HG03066 (cell line): ENCODE measurements around the gene ELAC1.
"Not testable (repeated sequence)": the region's sequence is repeated elsewhere in the genome, so short reads cannot be mapped to it uniquely, and the experiment has no call there.

Experiments used
- ATAC-seq: cut with Tn5 transposase; IDR thresholded peaks from one replicate; pipeline ENCODE4 v1.9.1; 2021; ENCODE audit warnings: low read depth; ENCODE audit not compliant: unreplicated experiment

Gene ELAC1

DNA sequence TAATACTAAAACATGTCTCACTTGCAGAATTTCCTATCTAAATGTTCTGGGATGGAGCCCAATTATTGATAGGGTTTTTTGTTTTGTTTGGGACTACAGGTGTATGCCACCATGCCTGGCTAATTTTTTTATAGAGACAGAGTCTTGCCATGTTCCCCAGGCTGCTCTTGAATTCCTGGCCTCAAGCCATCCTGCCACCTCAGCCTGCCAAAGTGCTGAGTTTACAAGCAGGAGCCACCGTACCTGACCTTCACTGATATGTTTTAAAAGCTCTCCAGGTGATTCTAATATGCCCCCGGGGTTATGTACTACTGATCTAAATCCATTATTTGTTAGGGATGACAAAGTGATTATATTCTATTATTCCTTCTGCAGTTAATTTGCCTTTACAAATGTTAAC lies 2.2 kb downstream of the ELAC1 start:
- no peak for ATAC-seq

DNA sequence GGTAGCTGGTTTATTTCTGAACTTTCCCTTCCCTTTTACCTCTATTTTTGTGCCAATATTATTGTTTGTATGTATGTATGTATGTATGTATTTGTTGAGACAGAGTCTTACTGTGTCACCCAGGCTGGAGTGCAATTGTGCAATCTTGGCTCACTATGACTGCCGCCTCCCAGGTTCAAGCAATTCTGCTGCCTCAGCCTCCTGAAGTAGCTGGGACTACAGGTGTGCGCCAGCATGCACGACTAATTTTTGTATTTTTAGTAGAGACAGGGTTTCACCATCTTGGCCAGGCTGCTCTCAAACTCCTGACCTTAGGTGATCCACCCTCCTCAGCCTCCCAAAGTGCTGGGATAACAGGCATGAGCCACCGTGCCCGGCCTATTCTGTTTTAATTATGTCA lies 4.6 kb downstream of the ELAC1 start:
- ATAC-seq, result not testable (repeated sequence)

DNA sequence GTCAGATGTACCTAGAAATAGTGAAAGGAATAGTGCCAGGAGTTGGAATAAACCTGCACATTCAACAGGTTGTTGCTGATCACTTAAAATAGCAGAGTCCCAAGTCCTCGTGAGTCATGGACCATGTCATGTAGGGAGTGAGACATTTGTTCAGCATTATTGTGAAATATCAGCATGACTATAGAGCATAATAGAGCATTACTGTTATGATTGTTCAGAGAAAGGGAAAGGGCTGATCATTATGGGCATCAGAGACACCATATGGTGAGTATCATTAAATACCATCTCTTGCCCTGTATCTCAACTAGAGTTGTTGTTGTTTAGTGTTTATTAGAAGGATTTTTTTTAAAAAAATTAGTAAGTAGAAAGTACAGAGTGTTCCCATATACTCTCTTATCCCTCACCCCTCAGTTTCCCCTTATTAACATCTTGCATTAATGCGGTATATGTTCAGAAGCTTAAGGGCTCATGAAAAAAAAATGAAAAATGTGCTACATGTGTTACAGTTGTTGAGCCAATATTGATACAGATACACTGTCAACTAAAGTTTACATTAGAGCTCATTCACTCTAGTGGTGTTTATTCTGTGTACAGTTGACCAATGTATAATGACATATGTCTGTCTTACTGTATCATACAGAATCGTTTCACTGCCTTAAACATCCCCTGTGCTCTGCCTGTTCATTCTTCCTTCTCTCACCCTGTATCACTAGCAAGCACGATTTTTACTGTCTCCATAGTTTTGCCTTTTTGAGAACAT lies 5.7 kb downstream of the ELAC1 start:
- no peak for ATAC-seq

DNA sequence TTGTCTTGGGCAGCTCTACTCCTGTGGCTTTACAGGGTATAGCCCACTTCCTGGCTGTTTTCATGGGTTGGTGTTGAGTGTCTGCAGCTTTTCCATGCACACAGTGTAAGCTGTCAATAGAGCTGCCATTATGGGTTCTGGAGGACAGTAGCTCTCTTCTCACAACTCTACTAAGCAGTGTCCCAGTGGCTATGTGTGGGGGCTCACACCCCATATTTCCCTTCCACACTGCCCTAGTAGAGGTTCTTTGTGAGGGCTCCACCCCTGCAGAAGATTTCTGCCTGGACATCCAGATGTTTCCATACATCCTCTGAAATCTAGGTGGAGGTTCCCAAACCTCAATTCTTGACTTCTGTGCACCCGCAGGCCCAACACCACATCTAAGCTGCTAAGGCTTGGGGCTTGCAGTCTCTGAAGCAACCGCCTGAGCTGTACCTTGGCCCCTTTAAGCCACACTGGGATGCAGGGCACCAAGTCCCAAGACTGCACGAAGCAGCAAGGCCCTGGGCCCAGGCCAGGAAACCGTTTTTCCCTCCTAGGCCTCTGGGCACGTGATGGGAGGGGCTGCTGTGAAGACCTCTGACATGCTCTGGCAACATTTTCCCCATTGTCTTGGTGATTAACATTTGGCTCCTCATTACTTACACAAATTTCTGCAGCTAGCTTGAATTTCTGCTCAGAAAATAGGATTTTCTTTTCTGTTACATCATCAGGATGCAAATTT lies 9.4 kb downstream of the ELAC1 start:
- ATAC-seq, result no peak

DNA sequence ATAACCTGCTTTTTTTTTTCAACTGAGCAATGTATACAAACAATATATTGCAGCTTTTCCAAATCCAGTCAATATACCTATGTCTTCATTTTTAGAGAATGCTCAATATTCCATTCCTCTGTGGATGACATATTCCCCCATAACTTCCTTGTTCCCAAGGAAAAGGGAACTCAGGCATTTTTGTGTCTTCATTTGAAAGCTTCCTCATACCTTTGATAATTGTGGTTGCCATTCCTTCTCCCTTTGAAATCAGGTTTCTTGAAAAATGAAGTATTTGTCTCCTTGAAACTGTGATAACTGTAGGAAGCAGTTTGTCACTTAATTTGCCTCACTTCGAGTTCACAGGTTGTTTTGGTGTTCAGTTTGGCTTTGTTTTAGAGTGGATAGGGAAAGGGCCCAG lies 13.5 kb downstream of the ELAC1 start:
- no peak for ATAC-seq

DNA sequence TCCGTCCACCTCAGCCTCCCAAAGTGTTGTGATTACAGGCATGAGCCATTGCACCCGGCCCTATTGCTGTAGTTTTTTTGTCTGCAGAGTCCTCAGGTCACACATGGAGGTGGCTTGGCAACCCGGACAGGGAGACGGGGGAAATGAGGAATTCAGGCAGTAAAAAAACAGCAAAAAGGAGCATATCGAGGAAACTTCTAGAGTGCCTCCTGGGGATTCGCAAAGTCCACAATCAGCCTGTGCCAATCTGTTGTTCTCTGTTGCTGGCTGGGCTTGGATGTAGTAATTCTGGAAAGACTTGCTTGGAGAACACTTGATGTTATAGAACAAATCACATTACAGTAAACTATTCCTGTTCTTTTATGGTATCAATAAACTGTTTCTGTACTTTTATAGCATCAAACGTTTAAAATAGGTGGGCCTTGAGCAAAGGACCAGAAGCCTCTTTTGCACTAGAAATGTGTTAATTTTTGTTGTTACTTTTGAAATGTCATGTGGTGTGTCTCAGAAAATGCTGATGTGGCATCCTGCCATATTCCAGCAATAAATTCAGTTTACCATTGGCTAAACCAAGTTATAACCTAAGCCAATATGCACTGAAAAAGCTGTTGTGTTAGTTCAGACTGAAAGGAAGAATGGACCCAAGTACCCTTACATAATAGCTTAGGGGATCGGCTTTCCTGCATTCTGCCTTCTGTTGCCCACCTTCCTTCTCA lies 14.4 kb downstream of the ELAC1 start:
- ATAC-seq, result no peak

DNA sequence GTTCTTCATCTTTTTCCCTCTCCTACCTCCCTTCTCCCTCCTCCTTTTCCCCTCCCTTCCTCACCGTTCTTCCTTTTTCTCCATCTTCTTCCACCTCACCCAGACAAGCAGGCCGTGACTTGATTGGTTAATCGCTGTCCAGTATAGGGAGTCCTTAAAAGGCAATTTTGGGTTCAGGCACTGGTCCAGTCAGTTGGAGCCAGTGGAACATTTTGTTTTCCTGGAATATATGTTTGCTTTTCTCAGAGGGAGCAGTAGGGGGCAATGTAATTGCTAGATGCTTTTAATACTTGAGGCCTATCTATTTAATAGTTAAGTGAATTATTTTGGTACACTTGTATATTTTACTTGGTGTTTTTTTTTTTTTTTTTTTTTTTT lies 15.0 kb downstream of the ELAC1 start:
- ATAC-seq, result no peak

DNA sequence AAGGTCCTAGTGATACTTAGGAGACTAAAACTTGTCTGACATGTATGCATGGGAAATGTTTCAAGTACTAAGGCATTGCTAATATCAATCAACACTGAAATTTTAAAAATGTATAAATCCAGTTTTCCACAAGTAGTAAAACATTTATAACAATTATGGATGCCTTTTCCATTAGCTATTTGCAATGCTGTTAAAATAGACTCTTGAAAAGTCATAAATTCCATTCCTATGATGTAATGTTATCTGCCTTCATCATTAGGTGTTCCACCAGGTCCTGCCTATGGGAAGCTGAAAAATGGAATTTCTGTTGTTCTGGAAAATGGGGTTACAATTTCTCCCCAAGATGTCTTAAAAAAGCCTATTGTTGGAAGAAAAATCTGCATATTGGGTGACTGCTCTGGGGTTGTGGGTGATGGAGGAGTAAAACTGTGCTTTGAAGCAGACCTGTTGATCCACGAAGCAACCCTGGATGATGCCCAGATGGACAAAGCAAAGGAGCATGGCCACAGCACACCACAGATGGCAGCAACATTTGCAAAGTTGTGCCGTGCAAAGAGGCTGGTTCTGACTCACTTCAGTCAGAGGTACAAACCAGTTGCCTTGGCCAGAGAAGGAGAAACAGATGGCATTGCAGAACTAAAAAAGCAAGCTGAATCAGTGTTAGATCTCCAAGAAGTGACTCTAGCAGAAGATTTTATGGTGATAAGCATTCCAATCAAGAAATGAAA lies 18.7 kb downstream of the ELAC1 start:
- no peak for ATAC-seq

DNA sequence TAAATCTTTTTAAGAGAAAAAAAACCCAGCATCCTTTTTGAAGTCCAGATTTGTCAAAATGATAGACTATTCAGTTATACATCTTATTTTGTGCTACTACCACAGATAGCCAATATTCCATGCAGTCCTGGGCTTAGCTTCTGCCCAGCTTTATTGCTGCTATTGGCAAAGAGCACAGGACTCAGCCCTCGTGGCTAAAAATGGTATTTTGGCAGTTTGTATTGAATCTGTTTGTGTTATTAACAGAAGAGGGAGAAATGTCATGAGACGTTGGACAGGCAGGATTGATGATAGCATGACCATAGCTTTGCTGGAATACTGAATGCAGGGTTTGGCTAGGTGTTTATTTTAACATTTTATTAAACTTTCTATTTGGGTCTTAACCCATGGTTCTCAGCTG lies 19.4 kb downstream of the ELAC1 start:
- ATAC-seq, result no peak

DNA sequence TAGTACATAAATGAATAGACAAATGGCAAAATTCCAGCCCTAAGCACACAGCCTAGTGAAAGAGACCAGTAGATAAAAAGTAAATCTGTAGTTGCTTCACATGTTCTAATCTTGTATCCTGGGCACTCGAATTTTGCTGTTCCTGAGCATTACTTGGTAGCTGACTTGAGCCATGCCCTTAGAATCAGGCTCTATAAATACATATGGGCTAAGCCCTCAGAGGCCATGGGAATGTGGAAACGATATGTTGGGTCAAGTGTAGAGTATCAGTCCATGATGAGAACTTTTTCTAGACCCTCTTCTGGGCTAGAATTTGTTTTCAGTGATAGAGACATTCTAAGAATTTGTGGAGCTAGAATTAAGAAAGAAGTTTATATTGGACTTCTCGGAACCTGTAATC lies 21.9 kb downstream of the ELAC1 start:
- ATAC-seq, result no peak

DNA sequence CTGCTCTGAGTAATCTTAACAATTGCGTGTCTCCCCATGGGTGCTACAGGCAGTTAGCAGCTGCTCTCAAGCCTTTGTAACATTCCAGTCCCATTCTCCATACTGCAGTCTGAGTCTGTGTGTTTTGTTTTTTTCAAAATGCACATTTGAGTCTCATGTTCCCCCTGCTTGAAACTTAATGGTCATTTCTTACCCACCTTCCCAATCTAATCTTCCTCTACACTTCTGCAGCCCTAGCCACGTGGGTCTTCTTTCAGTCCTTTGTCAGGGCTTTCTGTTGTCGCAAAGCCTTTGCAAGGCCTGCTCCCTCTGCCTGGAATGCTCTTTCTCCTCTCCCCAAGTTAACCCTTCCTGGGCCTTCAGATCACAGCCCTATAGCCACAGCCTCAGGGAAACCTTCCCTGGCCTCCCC lies 24.5 kb downstream of the ELAC1 start:
- no peak for ATAC-seq

DNA sequence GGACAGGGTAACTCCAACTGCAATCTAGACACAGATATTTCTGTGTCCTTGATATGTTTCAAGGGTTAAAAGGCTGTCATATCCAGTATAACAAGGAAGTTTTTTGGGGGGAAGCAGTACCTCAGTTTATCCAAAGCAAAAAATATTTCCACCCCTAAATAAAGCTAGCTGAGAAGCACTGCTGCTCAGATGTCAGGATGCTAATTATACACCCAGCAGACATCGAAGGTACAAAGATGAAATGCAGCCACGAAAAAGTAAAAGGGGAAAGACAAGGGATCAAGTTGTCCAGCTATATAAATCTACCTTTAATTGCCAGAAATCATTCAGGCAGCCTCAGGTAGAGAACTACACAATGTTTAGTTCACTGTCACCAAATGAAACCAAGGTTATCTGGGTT lies 26.2 kb downstream of the ELAC1 start:
- ATAC-seq, result no peak

DNA sequence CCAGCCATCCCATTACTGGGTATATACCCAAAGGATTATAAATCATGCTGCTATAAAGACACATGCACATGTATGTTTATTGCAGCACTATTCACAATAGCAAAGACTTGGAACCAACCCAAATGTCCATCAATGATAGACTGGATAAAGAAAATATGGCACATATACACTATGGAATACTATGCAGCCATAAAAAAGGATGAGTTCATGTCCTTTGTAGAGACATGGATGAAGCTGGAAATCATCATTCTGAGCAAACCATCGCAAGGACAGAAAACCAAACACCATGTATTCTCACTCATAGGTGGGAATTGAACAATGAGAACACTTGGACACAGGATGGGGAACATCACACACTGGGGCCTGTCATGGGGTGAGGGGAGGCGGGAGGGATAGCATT lies 35.3 kb downstream of the ELAC1 start:
- not testable (repeated sequence) for ATAC-seq

DNA sequence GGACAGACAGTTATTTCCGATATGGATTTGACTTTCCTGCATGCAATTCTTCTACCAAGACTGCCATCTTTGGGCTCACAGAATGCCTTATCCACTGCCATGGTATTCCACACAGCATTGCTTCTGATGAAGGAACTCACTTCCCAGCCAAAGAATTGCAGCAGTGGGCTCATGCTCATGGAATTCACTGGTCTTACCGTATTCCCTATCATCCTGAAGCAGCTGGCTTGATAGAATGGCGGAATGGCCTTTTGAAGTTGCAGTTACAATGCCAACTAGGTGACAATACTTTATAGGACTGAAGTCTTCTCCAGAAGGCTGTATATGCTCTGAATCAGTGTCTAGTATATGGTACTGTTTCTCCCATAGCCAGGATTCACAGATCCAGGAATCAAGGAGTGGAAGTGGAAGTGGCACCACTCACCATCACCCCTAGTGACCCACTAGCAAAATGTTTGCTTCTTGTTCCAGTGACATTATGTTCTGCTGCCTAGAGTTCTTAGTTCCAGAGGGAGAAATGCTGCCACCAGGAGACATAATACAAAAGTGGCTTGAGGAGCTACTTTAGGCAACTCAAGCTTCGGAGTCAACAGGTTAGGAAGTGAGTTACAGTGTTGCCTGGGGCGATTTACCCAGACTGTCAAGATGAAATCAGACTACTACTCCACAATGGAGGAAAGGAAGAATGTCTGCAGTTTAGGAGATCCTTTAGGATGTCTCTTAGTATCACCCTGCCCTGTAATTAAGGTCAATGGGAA lies 38.4 kb downstream of the ELAC1 start:
- no peak for ATAC-seq

DNA sequence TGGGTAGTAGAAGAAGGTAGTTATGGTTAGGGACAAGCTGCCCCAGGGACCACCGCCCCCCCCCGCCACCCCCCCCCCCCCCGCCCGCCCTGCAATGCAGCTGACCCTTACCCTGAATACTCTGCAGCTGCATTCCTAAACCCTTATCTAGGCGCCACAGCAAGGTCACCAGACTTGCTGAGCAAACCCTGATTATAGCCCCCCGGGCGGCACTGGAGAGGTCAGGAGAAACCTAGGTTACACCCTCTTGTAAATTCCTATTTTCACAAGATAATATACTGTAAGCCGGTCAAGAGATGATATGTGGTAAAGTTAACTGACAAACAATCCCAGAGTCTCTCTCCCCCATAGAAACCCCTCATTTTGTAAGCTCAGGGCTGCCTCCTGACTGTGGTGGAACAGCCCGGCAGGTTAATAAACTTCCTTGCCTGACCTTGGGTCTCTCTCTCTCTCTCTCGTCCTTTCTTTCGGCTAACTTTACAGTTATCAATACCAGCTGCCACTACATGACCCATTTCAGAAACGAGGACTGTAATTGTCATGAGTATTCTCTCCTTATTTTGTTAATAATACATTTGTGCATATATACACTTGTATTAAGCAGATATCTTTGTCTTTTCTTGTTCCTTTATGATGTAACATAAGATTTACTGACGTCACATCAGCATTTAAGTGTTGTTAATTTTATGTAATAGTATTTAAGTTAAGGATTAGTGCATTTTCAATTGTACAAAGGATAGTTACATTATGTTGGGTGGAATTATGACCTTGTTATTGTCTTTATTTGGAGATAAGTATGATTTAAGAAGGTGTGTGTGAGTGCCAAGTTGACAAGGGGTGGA lies 39.3 kb downstream of the ELAC1 start:
- no peak for ATAC-seq

DNA sequence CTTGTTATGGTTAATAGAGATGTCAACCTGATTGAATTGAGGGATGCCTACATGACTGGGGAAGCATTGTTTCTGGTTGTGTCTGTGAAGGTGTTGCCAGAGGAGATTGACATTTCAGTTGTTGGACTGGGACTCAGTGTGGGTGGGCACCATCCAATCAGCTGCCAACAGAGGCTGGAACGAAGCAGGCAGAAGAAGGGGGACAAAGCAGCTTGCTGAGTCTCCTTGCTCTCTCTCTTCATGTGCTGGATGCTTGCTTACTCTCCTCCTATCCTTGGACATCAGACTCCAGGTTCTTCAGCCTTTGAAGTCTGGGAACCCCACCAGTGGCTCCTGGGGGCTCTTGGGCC lies 39.9 kb downstream of the ELAC1 start:
- ATAC-seq, result no peak

DNA sequence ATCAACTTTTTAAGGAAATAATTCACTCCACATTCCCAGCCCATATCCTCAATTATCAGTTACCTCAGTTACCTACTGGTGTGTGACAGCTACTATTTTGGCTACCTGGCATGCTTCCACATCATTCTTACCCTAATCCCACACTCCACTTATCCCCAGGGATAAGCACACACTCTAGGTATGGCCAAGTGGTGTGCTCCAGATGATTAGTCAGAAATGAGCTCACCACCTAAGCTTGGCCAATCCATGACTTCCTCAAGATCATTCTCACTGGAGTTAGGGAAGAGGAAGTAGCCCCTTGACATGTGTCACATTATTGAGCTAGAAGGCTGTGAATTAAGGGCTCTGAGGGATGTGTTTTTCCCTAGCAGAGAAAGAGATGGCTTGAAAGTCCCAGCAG lies 41.2 kb downstream of the ELAC1 start:
- no peak for ATAC-seq

DNA sequence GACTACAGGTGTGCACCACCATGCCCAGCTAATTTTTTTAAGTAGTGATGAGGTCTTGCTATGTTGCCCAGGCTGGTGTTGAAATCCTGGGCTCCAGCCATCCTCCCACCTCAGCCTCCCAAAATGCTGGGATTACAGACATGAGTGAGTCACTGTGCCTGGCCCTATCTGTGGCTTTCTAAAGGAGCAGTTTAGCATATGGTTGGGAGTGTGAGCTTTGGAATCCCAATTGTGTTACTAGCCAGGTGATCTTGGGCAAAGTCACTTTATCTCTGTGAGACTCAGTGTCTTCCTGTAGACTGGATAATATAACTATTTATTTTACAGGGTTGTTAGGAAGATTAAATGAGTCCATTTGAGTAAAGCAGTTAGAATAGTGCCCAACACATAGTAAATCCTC lies 42.4 kb downstream of the ELAC1 start:
- no peak for ATAC-seq

DNA sequence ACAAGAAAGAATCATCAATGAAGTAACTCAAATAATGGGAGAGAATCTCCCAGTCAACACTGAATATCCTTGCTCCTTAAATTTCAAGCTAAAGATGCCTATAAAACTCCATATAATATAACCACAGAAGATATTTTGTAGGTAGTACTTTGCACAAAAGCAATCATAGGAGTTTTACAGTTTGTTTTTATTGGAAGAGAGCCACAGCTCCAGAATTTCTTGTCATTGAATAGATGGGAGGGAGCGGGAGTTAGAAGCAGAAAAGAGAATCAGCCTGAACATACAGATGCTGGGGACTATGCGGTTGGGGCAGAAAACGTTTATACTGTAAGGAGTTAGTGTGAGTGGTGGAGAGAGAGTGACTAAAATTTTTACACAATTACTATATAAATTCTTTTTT lies 43.9 kb downstream of the ELAC1 start:
- no peak for ATAC-seq

DNA sequence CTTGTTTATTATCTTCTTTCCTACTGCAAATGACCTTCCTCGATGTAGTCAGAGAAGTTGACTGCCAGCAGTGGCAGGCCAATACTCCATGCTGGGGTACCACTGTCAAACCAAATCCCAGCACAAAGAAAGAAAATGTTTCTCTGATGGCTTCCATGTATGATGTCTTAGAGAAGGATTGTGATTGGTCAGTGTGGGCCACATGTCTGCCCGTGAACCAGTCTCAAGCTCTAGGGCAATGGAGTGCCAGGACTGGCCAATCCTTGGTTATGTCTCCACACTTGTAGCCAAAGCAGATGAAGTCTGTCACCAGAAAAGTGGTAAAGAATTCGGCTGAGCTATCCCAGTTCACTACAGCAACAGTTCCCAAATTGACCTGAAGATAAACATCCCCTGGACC lies 44.6 kb downstream of the ELAC1 start:
- ATAC-seq, result no peak
